ENCODE measurements around the gene OS9.

OS9 gene

GRCh38 chr12:57769594-57769993, 75.7 kb downstream of the OS9 start:
- no peak for DNase-seq

DNA sequence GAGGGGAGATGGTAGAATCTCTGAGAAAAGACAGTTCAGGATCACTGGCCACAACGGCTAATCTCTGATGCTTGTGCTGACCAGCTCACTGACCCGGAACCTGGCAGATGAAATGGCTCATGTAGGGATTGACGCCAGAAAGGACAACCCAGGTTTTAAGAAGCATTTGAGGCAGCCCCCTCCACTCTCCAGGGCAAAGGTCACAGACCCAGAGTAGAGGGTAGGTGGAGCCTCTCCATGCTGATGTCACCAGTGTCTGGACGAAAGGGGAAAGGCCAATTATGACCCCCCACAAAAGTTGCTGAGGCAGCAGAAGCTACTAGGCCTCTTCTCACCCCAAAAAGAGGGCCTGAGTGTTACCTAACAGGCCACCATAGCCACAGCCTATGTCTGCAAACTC, 76.8 kb downstream of the OS9 start:
- DNase-seq: no peak
